Activated CD8-positive, alpha-beta memory T cell treated with anti-CD3 and anti-CD28 coated beads for 36 hours (primary cell): ENCODE data around the gene BIRC7. TPM values are rescaled to one million over a fixed set of nuclear protein-coding genes. Genes with fewer than 3 reads are reported as not detected.
"Not testable (repeated sequence)": the region's sequence is repeated elsewhere in the genome, so short reads cannot be mapped to it uniquely, and the experiment has no call there.

Experiments
- CTCF ChIA-PET: fragments of 350-600 bp; sonication (Branson Sonifier 250); formaldehyde crosslinking; loops from one replicate; lab custom pipeline; 2021; ENCODE audit warnings: antibody characterized with exemption; lab: Charles Lee
- POLR2A ChIA-PET: fragments of 350-600 bp; sonication (Branson Sonifier 250); formaldehyde crosslinking; loops from one replicate; lab custom pipeline; 2021; ENCODE audit warnings: antibody characterized with exemption; lab: Charles Lee
- total RNA-seq, 2 experiments: library from RNA; stranded (reverse); gene quantifications; one replicate each; pipeline ENCODE4 v1.2.3, GENCODE V29; 2021

Gene BIRC7
- total RNA-seq, 2 experiments from 2014 or later, result not detected

GRCh38 chr20:63238514-63239125, 2.9 kb downstream of the BIRC7 start:
- ChIA-PET POLR2A (no interaction called here), CTCF (no interaction called here)

DNA sequence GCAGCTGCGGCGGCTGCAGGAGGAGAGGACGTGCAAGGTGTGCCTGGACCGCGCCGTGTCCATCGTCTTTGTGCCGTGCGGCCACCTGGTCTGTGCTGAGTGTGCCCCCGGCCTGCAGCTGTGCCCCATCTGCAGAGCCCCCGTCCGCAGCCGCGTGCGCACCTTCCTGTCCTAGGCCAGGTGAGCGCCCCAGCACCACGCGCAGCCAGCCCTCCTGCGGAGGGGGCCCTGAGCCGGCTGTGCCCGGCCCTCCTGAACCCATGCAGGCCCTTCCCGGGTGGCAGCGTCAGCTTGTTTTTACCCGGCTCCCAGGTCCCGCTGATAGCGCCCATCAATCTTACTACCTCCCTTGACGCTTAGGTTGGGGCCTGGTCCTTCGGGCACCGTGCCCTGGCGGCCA, 3.7 kb downstream of the BIRC7 start:
- POLR2A ChIA-PET, result interaction anchor here (0.5 kb wide), 1 partner anchor 143 kb away, joined by 4 read pairs; no protein-coding TSS in a partner anchor
- CTCF ChIA-PET, result interaction anchor here (1.8 kb wide), 1 partner anchor 16 kb away, joined by 5 read pairs; no protein-coding TSS in a partner anchor

GRCh38 chr20:63240004-63240403, 4.3 kb downstream of the BIRC7 start:
- POLR2A ChIA-PET, result no interaction called here
- CTCF ChIA-PET, result interaction anchor here (1.8 kb wide), 1 partner anchor 17 kb away, joined by 5 read pairs; no protein-coding TSS in a partner anchor

DNA sequence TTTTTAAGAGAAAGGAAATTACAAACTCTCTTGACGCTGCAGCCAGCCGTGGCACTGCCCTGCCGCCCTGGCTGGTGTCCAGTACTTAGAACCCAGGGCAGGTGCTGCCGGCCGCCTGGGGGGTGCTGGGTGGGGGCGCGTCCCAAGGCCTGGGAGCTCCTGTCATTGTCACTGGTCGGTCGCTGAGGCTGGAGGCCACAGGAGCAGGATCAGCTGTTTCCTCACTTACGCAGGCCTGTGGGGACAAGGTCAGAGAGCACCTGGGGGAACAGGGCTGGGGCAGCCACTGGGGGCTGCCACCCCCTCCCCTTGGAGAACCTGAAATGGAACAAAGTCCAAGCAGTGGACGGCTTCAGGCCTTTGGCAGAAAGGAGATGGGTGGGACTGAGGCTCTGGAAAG, 5.6 kb downstream of the BIRC7 start:
- ChIA-PET CTCF (interaction anchor here (1.8 kb wide), 1 partner anchor 18 kb away, joined by 5 read pairs; no protein-coding TSS in a partner anchor), POLR2A (no interaction called here)

DNA sequence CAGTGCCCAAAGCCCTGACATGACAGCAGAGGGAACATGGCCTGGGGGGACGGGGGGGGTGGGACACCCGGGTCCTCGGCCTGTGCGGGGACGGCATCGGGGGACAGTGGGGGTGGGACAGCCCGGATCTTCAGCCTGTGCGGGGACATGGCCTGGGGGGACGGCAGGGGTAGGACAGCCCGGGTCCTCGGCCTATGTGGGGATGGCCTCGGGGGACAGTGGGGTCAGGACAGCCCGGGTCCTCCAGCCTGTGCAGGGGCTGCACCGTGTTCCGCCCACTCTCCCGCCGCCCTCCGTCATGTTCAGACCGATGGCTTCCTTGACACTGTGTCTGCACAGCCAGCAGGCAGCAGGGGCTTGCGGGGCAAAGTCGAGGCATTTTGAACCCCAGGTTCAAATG, 7.0 kb downstream of the BIRC7 start:
- ChIA-PET POLR2A (no interaction called here), CTCF (interaction anchor here (1.7 kb wide), 1 partner anchor 19 kb away, joined by 5 read pairs; no protein-coding TSS in a partner anchor)

DNA sequence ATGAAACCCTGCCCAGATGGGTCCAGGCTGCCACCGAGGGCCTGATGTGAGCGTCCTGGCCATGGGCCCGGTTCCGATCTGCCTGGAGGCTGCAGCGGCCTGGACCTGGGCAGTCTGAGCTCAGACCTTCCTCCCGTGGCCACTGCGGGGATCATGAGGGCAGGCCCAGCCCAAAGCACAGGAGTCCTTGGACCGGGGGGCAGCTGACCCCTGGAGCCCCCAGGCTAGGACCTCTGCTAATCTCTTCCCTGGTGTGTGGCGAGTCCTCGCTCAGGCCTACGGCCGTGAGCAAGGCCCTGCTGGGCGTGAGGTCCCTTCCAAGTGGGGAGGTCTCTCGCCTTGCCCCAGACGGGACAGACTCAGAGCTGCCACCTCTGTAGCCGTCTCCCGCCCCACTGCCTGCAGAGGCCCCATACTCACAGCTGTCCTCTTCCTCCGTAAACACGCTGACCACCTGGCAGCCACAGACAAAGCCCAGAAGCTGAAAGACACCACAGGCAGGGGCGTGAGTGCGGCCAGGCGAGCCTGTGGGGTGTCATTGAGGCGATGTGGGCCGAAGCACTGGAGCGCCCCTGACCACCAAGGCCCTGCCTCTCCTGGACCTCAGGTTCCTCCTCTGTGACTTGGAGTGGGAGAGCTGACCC, 8.0 kb downstream of the BIRC7 start:
- CTCF ChIA-PET, result interaction anchor here (1.7 kb wide), 1 partner anchor 20 kb away, joined by 5 read pairs; no protein-coding TSS in a partner anchor
- POLR2A ChIA-PET, result no interaction called here

DNA sequence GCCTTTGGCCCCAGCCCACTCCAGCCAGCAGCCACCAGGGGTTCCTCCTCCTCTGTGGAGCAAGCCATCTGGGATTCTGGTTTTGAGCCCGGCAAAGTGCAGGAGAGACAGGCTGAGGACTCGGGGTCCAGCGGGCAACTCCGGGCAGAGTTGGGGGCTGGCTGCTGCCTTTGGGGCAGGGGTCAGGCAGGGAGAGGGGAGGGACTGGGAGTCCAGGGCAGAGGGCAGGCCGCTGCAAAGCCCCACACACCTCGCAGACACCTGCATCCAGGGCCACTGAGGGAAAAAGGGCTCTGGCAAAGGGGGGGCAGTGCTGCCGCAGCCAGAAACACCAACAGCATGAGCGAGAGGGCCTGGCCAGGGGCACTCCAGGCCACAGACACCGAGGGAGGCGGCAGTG, 8.8 kb downstream of the BIRC7 start:
- CTCF ChIA-PET, result interaction anchor here (1.7 kb wide), 1 partner anchor 21 kb away, joined by 5 read pairs; no protein-coding TSS in a partner anchor
- POLR2A ChIA-PET, result no interaction called here

DNA sequence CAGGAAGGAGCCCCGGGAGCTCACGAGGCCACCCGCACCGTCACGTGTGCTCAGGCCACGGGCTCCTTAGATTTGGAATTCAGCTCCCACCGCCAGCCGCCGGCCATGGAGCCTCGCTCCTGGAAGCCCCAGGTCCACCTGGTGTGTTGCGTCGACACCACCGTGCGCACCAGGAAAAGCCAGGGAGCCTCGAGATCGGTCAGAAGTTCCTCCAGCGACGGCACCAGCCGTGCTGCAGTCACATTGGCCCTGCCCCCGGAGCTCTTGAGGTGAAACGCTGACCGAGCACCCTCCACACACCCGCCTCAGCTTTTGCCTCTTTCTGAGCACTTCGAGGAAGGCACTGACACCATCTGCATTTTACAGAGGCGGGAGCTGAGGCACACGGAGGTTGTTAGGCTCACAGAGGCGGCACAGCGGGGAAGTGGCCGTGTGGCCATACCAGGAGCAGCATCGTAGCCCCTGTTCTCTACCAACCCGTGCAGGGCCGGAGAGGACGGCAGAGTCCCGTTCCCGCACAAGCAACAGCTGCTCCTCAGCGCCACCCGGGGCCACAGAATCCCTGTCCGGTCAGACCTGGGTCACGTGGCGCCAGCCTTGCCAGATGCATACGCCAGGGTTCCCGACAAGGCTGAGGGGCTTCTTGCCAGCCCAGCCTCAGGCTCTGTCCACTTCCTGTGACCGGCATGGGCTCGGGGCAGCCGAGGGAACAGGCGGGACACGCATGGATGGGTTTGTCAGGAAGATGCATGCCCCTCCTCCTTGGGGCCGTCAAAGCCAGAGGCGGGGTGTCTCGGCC, 11.0 kb downstream of the BIRC7 start:
- CTCF ChIA-PET, result interaction anchor here (0.7 to 1.6 kb wide), 3 partner anchors 16 to 252 kb away, joined by 3 to 5 read pairs (median 3); no protein-coding TSS in a partner anchor

DNA sequence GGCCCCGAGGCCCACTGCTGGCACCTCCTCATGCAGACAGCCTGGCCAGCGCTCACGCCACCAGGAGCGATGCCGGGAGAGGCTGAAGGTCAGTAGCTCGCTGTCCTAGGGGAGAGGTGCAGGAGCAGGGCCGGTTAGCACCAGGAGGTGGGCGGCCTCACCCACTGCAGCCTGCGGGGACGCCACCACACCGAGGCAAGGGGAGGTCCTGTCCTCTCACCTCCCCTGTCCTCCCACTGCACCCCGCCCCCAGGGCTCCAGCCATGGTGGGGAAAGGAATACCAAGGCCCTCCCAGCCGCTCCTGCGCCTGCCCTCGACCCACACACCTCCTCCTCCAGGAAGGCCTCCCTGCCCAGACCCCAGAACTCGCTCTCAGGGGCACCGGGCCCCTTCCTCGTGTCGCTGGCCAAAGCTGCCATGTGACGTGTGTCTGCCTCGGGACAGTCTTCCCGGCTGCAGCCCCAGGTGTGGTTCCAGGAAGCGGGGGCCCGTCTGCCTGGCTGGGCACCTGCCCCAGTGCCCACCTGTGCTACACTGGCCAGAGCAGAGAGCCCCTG, 12.0 kb downstream of the BIRC7 start:
- ChIA-PET CTCF (no interaction called here), POLR2A (no interaction called here)

More for the DNA sequence above, 11.0 kb downstream of the BIRC7 start:
- POLR2A ChIA-PET, result no interaction called here

DNA sequence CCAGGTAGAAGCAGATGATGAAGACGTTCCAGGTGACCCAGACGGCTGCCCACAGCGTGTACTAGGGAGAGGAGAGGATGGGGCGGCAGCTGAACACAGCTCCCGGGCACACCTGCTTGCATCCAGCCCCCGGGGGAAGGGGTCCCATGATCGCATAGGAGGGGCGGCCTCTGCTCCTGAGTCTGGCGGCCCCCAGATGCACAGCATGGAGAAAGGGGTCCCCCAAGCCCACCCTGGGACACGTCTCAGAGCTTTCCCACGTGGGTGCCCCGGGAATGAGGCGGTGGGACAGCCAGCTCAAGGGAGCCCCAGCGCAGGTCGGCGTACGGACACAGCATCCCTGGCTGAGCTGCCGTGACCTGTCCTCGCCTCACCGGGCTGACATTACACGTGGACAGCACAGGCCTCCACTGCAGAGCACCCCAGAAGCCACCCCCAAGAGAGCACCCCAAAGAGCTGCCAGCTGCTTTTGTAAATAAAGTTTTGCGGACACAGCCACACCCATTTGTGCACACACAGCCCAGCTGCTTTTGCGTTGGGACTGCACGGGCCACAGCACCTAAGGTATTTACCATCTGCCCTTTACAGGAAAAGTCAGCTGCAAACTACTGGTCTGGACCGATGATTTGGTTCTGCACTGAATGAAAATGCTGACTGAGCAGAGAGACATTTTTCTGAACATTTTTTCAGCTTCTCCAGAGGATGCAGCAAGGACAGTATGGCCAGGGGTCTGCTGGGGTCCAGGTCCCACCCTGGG, 13.3 kb downstream of the BIRC7 start:
- ChIA-PET POLR2A (no interaction called here), CTCF (no interaction called here)

GRCh38 chr20:63249891-63250290, 14.2 kb downstream of the BIRC7 start:
- POLR2A ChIA-PET, result no interaction called here
- CTCF ChIA-PET, result no interaction called here

- CTCF ChIA-PET, POLR2A ChIA-PET: not testable (repeated sequence)
Observed at GRCh38 chr20:63251350-63251749, 15.6 kb downstream of the BIRC7 start.

DNA sequence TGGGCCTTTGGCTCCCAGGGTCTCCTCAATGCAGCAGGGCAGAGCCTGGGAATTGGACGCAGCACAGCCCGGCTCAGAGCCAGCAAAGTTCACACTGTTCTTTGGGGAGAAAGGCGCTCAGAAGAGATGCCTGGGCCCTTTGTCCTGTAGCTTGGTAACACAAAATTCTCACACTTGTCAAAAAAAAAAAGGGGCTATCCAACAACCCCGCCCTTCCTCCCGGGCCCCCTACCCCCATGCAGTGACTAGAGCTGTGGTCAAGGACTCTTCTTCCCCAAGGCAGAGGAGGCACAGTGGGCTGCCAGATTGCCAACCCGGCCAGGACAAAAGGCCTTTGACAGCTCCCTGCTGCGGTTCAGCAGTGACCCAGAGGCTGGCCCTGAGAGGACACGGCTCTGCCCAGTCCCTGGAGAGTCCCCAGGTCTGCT, 16.6 kb downstream of the BIRC7 start:
- ChIA-PET POLR2A (interaction anchor here (0.5 kb wide), 1 partner anchor 21 kb away, joined by 3 read pairs; no protein-coding TSS in a partner anchor), CTCF (no interaction called here)

DNA sequence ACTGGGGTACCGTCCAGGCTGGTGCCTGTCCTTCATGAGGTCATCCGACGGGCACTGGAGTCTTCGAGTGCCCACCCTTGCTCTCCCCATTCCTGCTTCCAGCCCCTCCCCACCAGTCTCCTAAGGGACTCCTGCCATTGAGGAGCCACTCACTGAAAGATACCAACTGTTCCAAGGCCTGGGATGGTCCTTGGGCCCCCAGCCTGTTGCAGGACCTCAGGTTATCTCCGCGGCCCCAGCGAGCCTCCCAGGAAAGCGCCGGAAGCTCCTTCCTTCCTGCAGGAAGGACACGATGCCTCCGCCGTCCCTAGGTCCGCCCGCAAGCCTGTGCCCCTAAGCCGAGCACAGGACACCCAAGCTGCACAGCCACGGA, 17.3 kb downstream of the BIRC7 start:
- ChIA-PET POLR2A (no interaction called here), CTCF (interaction anchor here (0.8 kb wide), 1 partner anchor 30 kb away, joined by 3 read pairs; no protein-coding TSS in a partner anchor)

DNA sequence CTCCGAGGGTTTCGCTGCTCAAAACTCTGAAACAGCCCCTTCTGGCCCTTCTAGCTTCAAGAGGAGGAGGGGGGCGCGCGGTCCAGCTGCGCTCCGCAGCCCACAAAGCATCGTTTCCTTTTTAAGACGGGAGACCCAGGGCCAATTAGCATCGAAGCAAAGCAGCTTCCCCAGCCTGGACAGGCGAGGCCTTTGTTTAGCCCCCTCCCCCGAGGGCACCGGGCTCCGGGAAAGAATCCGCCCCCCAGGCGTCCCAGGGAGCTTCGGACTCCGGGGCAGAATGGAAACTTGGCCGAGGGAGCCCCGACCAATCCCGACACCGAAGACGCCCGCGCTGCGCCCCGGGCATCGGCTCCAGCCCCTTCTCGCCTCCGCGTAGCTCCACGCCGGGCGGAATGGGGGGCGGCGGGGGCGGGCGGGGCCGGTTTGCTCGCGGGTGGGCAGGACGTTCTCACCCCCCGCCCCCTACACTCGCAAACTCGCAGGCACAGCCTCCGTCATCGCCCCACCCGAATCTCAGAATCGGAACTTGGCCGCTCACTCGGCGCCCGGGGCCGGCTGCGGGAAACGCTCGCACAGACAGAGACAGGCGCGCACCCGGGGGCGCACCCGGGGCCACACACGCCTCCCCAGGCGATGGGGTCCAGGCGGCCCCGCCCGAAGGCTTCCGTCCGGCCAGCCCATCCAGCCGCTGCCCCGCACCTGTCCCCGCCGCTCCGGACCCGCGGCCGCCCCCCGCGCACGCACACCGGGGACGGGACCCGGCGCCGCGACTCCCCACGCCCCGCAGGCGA, 17.9 kb downstream of the BIRC7 start:
- POLR2A ChIA-PET, result no interaction called here
- CTCF ChIA-PET, result interaction anchor here (0.8 kb wide), 1 partner anchor 30 kb away, joined by 3 read pairs; no protein-coding TSS in a partner anchor

- POLR2A ChIA-PET, result no interaction called here
- CTCF ChIA-PET, result no interaction called here
Observed at GRCh38 chr20:63254232-63254605, 18.5 kb downstream of the BIRC7 start, which contains the start of gene NKAIN4. Gene NKAIN4 (minus strand): TSS chr20:63254463. CDS start chr20:63254450, 13 bp downstream.

DNA sequence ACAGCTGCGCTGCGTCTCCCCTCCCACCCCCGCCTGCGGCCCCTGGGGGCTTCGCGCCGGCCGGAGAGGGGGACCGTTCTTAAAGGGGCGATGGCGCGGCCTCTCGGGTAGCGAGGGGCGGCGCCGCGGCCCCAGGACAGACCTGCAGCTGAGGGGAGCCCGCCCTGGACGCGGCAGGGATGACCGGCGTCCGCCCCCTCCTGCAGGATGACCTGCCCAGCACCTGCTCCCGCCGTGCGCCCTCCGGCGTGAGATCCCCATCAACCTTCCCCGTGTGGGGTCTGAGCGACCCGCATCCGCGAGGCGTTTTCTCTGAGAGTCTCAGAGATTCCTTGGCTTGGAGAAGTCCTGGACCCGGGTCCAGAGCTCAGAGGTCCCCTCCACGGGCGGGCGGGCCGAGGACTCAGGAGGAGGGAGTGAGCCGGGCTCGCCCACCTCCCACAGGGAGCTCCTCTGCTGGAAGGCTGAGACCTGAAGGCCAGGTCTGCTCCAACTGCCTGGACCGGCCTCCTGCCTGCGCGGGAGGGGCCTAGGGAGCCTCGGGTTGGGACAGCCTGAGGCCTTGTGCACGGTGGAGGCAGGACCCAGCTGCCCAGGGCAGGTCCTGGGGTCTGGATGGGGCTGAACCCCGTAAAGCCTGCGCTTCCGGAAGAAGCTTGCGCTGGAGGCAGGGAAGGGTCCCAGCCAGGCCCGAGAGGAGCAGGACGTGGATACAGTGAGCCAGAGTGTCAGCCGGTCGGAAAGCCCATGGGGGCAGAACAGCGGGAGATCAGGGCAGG, 19.1 kb downstream of the BIRC7 start:
- ChIA-PET CTCF (no interaction called here), POLR2A (no interaction called here)
